ENCODE results near the gene SACS. TPM values are rescaled to one million over a fixed set of nuclear protein-coding genes. Genes with fewer than 3 reads are reported as not detected.

The SACS gene
- total and polyA plus RNA-seq, 5 donors from 2014 or later: 5.2 to 23.4 (median 6.8) TPM

DNA sequence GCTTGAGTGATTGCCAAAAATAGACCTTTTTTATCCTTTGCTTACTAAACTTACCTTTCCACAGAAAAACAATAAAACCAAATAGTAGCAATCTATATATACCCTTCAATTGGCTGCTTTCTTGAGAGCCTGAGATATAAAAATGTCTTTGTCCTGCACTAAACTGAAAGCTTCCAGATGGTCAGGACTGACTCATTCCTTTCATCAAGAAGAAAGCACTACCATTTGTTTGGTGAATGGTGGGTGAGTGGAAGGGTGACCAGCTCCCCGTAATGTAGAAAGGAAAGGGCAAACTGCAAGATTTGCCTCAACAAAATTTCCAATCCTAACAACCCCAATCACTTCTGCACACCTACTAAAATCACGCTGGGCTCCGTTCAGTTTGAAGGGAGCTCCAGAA is 67.8 kb downstream of the SACS start:
- ATAC-seq (ENCODE audit: low read depth in 2 of 2): no peak
- peaks cover 62% of the 10 kb centered on the region for H3K36me3 Mint-ChIP-seq
- H3K4me1 Mint-ChIP-seq: peaks cover 0 to 15% (median 6%) of the 10 kb centered on the region in 4 donors
- Histone ChIP-seq H3K36me3 (ENCODE audit: control insufficient read depth, insufficient read depth, low read length) (peaks cover 82% of the 10 kb centered on the region), H3K27me3 (ENCODE audit: control insufficient read depth, insufficient read depth, low read length) (no peaks in the 10 kb centered on the region), H3K4me3 (ENCODE audit: low read depth, low read length) (no peak overlapping the region), H3K9me3 (ENCODE audit: control insufficient read depth in 2 of 2, low read length in 2 of 2) (no peaks in the 10 kb centered on the region), H3K4me1 (ENCODE audit: control insufficient read depth, insufficient read depth, low read length, poor library complexity, severe bottlenecking) (no peaks in the 10 kb centered on the region), H3K27ac (ENCODE audit: insufficient read depth, low read length, poor library complexity, severe bottlenecking) (no peak overlapping the region)
- no peaks in the 10 kb centered on the region for H3K9me3 Mint-ChIP-seq
- no peak overlapping the region for H3K4me3 Mint-ChIP-seq
- no peaks in the 10 kb centered on the region for H3K27me3 Mint-ChIP-seq
- peak overlapping the region in 1 of 3 donors; percentile 28 for H3K27ac Mint-ChIP-seq
- DNase-seq: no peak

GRCh38 chr13:23359882-23360281 is 73.6 kb downstream of the SACS start:
- Mint-ChIP-seq H3K9me3 (no peaks in the 10 kb centered on the region), H3K4me3 (no peak overlapping the region), H3K36me3 (peaks cover 54% of the 10 kb centered on the region), H3K27ac (no peak overlapping the region), H3K27me3 (no peaks in the 10 kb centered on the region), H3K4me1 (peaks cover 0 to 18% (median 4%) of the 10 kb centered on the region in 4 donors)
- H3K27me3 ChIP-seq (ENCODE audit: control insufficient read depth, insufficient read depth, low read length): no peaks in the 10 kb centered on the region
- peaks cover 80% of the 10 kb centered on the region for H3K36me3 ChIP-seq (ENCODE audit: control insufficient read depth, insufficient read depth, low read length)
- H3K9me3 ChIP-seq (ENCODE audit: control insufficient read depth in 2 of 2, low read length in 2 of 2): no peaks in the 10 kb centered on the region
- no peak for DNase-seq
- ATAC-seq (ENCODE audit: low read depth in 2 of 2): no peak
- no peaks in the 10 kb centered on the region for H3K4me1 ChIP-seq (ENCODE audit: control insufficient read depth, insufficient read depth, low read length, poor library complexity, severe bottlenecking)
- H3K27ac ChIP-seq (ENCODE audit: insufficient read depth, low read length, poor library complexity, severe bottlenecking): no peak overlapping the region
- no peak overlapping the region for H3K4me3 ChIP-seq (ENCODE audit: low read depth, low read length)

DNA sequence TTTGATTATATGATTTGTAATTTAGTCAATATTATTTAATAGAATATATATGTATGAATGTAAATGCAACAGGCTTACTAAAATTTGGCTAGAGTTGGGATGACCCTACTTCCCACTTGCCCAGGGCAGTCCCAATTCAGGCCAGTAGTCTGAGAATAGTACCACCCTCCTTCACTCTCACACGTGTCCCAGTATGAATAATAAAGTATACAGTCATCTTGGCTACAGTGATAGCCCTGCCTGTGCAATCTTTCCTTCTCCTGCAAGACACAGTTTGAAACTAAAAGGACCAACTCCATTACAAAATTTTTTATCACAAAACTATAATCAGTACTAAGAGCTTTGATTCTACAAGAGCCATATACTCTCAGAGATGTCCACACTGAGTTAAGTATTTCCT is 76.2 kb downstream of the SACS start:
- H3K4me3 Mint-ChIP-seq: no peak overlapping the region
- Histone ChIP-seq H3K36me3 (ENCODE audit: control insufficient read depth, insufficient read depth, low read length) (peaks cover 82% of the 10 kb centered on the region), H3K9me3 (ENCODE audit: control insufficient read depth in 2 of 2, low read length in 2 of 2) (no peaks in the 10 kb centered on the region), H3K27me3 (ENCODE audit: control insufficient read depth, insufficient read depth, low read length) (no peaks in the 10 kb centered on the region), H3K27ac (ENCODE audit: insufficient read depth, low read length, poor library complexity, severe bottlenecking) (no peak overlapping the region), H3K4me3 (ENCODE audit: low read depth, low read length) (no peak overlapping the region), H3K4me1 (ENCODE audit: control insufficient read depth, insufficient read depth, low read length, poor library complexity, severe bottlenecking) (no peaks in the 10 kb centered on the region)
- no peak overlapping the region for H3K27ac Mint-ChIP-seq
- DNase-seq (no peak), ATAC-seq (ENCODE audit: low read depth in 2 of 2) (no peak)
- H3K36me3 Mint-ChIP-seq: peaks cover 66% of the 10 kb centered on the region
- H3K4me1 Mint-ChIP-seq: peaks cover 1 to 15% (median 11%) of the 10 kb centered on the region in 4 donors
- no peaks in the 10 kb centered on the region for H3K27me3 Mint-ChIP-seq
- no peaks in the 10 kb centered on the region for H3K9me3 Mint-ChIP-seq

GRCh38 chr13:23356368-23356767 is 77.1 kb downstream of the SACS start:
- Mint-ChIP-seq H3K9me3 (no peaks in the 10 kb centered on the region), H3K4me3 (no peak overlapping the region), H3K27me3 (no peaks in the 10 kb centered on the region), H3K36me3 (peaks cover 65% of the 10 kb centered on the region), H3K4me1 (peaks cover 6 to 18% (median 11%) of the 10 kb centered on the region in 4 donors), H3K27ac (no peak overlapping the region)
- H3K4me1 ChIP-seq (ENCODE audit: control insufficient read depth, insufficient read depth, low read length, poor library complexity, severe bottlenecking): no peaks in the 10 kb centered on the region
- H3K4me3 ChIP-seq (ENCODE audit: low read depth, low read length): no peak overlapping the region
- ATAC-seq (ENCODE audit: low read depth in 2 of 2) (no peak), DNase-seq (no peak)
- H3K27me3 ChIP-seq (ENCODE audit: control insufficient read depth, insufficient read depth, low read length): no peaks in the 10 kb centered on the region
- peaks cover 82% of the 10 kb centered on the region for H3K36me3 ChIP-seq (ENCODE audit: control insufficient read depth, insufficient read depth, low read length)
- no peak overlapping the region for H3K27ac ChIP-seq (ENCODE audit: insufficient read depth, low read length, poor library complexity, severe bottlenecking)
- no peaks in the 10 kb centered on the region for H3K9me3 ChIP-seq (ENCODE audit: control insufficient read depth in 2 of 2, low read length in 2 of 2)

DNA sequence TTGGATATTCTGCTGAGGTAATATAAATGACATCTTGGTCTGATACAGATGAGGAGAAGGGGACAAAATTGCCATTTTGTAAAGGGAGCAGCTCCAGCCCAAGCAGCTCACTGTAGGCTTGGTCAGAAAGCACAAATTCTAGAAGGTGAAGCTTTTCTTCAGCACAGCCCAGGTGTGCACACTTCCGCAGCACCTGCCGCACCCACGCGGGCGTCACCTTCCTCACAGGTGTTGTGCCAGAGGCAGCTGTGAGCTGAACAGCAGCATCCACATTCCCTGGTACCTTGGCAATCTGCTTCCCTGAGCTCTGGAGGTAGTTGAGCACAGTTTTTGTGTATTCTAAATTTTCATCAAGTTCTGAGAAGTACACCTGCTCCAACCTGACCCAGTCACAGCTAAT is 79.0 kb downstream of the SACS start:
- H3K36me3 ChIP-seq (ENCODE audit: control insufficient read depth, insufficient read depth, low read length): peaks cover 82% of the 10 kb centered on the region
- Mint-ChIP-seq H3K36me3 (peaks cover 72% of the 10 kb centered on the region), H3K27ac (no peak overlapping the region), H3K4me1 (peaks cover 5 to 29% (median 6%) of the 10 kb centered on the region in 4 donors), H3K27me3 (no peaks in the 10 kb centered on the region), H3K9me3 (peaks cover 0 to 2% (median 0%) of the 10 kb centered on the region in 7 donors), H3K4me3 (no peak overlapping the region)
- H3K9me3 ChIP-seq (ENCODE audit: control insufficient read depth in 2 of 2, low read length in 2 of 2): no peaks in the 10 kb centered on the region
- H3K4me3 ChIP-seq (ENCODE audit: low read depth, low read length): no peak overlapping the region
- no peak overlapping the region for H3K27ac ChIP-seq (ENCODE audit: insufficient read depth, low read length, poor library complexity, severe bottlenecking)
- no peaks in the 10 kb centered on the region for H3K27me3 ChIP-seq (ENCODE audit: control insufficient read depth, insufficient read depth, low read length)
- no peak for ATAC-seq (ENCODE audit: low read depth in 2 of 2)
- no peaks in the 10 kb centered on the region for H3K4me1 ChIP-seq (ENCODE audit: control insufficient read depth, insufficient read depth, low read length, poor library complexity, severe bottlenecking)
- DNase-seq: no peak

- Histone ChIP-seq H3K36me3 (ENCODE audit: control insufficient read depth, insufficient read depth, low read length) (peaks cover 86% of the 10 kb centered on the region), H3K4me1 (ENCODE audit: control insufficient read depth, insufficient read depth, low read length, poor library complexity, severe bottlenecking) (no peaks in the 10 kb centered on the region), H3K9me3 (ENCODE audit: control insufficient read depth in 2 of 2, low read length in 2 of 2) (no peaks in the 10 kb centered on the region), H3K27ac (ENCODE audit: insufficient read depth, low read length, poor library complexity, severe bottlenecking) (no peak overlapping the region), H3K27me3 (ENCODE audit: control insufficient read depth, insufficient read depth, low read length) (no peaks in the 10 kb centered on the region), H3K4me3 (ENCODE audit: low read depth, low read length) (no peak overlapping the region)
- Mint-ChIP-seq H3K9me3 (peaks cover 0 to 3% (median 0%) of the 10 kb centered on the region in 7 donors), H3K4me3 (no peak overlapping the region), H3K27ac (no peak overlapping the region), H3K36me3 (peaks cover 86% of the 10 kb centered on the region), H3K27me3 (no peaks in the 10 kb centered on the region), H3K4me1 (peaks cover 0 to 37% (median 8%) of the 10 kb centered on the region in 4 donors)
- ATAC-seq (ENCODE audit: low read depth in 2 of 2): no peak
- no peak for DNase-seq
These were observed 81.3 kb downstream of the SACS start for GRCh38 chr13:23352161-23352560.

GRCh38 chr13:23350009-23350408 is 83.5 kb downstream of the SACS start:
- ATAC-seq (ENCODE audit: low read depth in 2 of 2) (no peak), DNase-seq (no peak)
- H3K27ac ChIP-seq (ENCODE audit: insufficient read depth, low read length, poor library complexity, severe bottlenecking): no peak overlapping the region
- Mint-ChIP-seq H3K27me3 (no peaks in the 10 kb centered on the region), H3K9me3 (peaks cover 0 to 4% (median 3%) of the 10 kb centered on the region in 7 donors), H3K4me3 (no peak overlapping the region), H3K4me1 (peaks cover 4 to 35% (median 11%) of the 10 kb centered on the region in 4 donors), H3K36me3 (peaks cover 86% of the 10 kb centered on the region), H3K27ac (no peak overlapping the region)
- H3K36me3 ChIP-seq (ENCODE audit: control insufficient read depth, insufficient read depth, low read length): peaks cover 75% of the 10 kb centered on the region
- no peaks in the 10 kb centered on the region for H3K9me3 ChIP-seq (ENCODE audit: control insufficient read depth in 2 of 2, low read length in 2 of 2)
- no peaks in the 10 kb centered on the region for H3K4me1 ChIP-seq (ENCODE audit: control insufficient read depth, insufficient read depth, low read length, poor library complexity, severe bottlenecking)
- H3K4me3 ChIP-seq (ENCODE audit: low read depth, low read length): no peak overlapping the region
- no peaks in the 10 kb centered on the region for H3K27me3 ChIP-seq (ENCODE audit: control insufficient read depth, insufficient read depth, low read length)

DNA sequence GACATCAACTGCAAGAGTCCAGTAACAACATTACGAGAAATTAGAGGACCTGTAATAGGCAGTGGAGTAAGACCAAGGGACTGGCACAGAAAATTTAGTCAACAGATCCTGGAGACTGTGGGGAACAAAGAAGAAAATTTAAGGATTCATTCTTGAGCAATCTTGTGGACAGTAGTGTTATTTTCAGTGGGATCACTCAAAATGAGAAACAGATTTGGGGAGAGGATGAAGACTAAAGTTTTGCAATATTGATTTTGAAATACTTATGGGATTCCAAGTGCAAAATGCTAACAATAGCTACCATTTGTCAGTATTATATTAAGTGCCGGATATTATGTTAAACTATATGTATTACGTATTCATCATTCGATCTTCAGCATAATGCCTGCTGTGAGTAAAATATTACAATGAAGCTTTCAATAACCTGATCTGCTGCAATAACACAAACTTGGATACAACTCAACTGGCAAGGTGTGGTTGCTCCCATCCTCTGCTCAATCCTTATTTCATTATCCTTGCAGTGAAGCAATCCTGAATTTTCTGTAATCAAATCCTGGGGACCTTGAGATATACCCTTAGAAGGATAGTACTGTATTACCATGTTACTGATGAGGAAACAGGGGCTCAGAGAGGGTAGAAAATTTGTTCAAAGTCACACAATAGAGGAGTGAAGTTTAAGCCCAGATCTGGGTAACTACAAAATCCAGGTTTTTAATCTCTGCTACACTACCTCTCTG is 84.2 kb downstream of the SACS start:
- Mint-ChIP-seq H3K4me1 (peaks cover 5 to 32% (median 11%) of the 10 kb centered on the region in 4 donors), H3K27ac (peak overlapping the region in 1 of 3 donors; percentile 64), H3K36me3 (peaks cover 86% of the 10 kb centered on the region), H3K27me3 (no peaks in the 10 kb centered on the region), H3K9me3 (peaks cover 0 to 5% (median 3%) of the 10 kb centered on the region in 7 donors), H3K4me3 (no peak overlapping the region)
- Histone ChIP-seq H3K4me3 (ENCODE audit: low read depth, low read length) (no peak overlapping the region), H3K4me1 (ENCODE audit: control insufficient read depth, insufficient read depth, low read length, poor library complexity, severe bottlenecking) (no peaks in the 10 kb centered on the region), H3K27me3 (ENCODE audit: control insufficient read depth, insufficient read depth, low read length) (no peaks in the 10 kb centered on the region), H3K36me3 (ENCODE audit: control insufficient read depth, insufficient read depth, low read length) (peaks cover 74% of the 10 kb centered on the region), H3K27ac (ENCODE audit: insufficient read depth, low read length, poor library complexity, severe bottlenecking) (no peak overlapping the region), H3K9me3 (ENCODE audit: control insufficient read depth in 2 of 2, low read length in 2 of 2) (no peaks in the 10 kb centered on the region)
- DNase-seq (no peak), ATAC-seq (ENCODE audit: low read depth in 2 of 2) (no peak)
